Measurements from ENCODE around the gene ADD2.

Gene ADD2

DNA sequence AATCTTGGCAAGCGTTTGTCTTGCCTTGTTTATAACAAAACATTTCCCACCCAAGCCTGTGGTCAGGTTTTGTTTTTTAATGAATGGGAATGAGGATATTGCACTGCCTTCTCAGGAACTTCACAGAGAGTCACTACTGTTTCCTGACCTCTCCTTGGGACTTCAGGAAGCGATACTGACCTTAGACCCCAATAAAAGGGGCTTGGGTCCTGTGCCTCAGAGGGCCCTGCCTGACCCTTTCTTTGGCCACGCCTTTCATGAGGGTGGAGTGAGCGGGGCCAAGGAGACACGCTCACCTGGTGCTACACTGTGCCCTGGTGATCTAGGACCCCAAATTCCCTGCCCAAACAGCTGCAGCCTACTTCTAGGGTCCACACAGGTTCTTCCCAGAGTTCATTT lies 121.6 kb downstream of the ADD2 start:
- TF ChIP-seq ELF4 (IDR thresholded peaks at IDR 0.05) (no peak), ZNF384 (IDR thresholded peaks at IDR 0.05) (no peak), FOXA1 (IDR thresholded peaks at IDR 0.05) (no peak), CTBP1 (IDR thresholded peaks at IDR 0.05; ENCODE audit: borderline replicate concordance) (no peak), NFRKB (IDR thresholded peaks at IDR 0.05) (no peak), SUZ12 (IDR thresholded peaks at IDR 0.05) (no peak), FOXK2 (IDR thresholded peaks at IDR 0.05) (no peak), SP1 (IDR thresholded peaks at IDR 0.05) (no peak), BHLHE40 (IDR thresholded peaks at IDR 0.05; ENCODE audit: borderline replicate concordance) (no peak), ARNT (IDR thresholded peaks at IDR 0.05) (no peak), LEF1 (IDR thresholded peaks at IDR 0.05; ENCODE audit: borderline replicate concordance) (no peak), HDGF (IDR thresholded peaks at IDR 0.05; ENCODE audit: borderline replicate concordance) (no peak), FOXM1 (IDR thresholded peaks at IDR 0.05; ENCODE audit: borderline replicate concordance) (no peak), L3MBTL2 (conservative IDR thresholded peaks at IDR 0.05) (no peak)
- TF ChIP-seq, protein P1, sequence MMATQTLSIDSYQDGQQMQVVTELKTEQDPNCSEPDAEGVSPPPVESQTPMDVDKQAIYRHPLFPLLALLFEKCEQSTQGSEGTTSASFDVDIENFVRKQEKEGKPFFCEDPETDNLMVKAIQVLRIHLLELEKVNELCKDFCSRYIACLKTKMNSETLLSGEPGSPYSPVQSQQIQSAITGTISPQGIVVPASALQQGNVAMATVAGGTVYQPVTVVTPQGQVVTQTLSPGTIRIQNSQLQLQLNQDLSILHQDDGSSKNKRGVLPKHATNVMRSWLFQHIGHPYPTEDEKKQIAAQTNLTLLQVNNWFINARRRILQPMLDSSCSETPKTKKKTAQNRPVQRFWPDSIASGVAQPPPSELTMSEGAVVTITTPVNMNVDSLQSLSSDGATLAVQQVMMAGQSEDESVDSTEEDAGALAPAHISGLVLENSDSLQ (IDR thresholded peaks at IDR 0.05): no peak
- DNase-seq (ENCODE audit: extremely low spot score): no peak
- ChIA-PET CTCF (interaction anchor here (0.7 to 6.7 kb wide), 3 partner anchors 10 to 344 kb away, joined by 3 to 50 read pairs (median 5); no protein-coding TSS in a partner anchor), POLR2A (interaction anchor here (0.9 to 2.2 kb wide), 3 partner anchors 341 to 353 kb away, joined by 3 to 5 read pairs (median 3); partner anchors contain the start of genes FAM136A and SNRPG)

DNA sequence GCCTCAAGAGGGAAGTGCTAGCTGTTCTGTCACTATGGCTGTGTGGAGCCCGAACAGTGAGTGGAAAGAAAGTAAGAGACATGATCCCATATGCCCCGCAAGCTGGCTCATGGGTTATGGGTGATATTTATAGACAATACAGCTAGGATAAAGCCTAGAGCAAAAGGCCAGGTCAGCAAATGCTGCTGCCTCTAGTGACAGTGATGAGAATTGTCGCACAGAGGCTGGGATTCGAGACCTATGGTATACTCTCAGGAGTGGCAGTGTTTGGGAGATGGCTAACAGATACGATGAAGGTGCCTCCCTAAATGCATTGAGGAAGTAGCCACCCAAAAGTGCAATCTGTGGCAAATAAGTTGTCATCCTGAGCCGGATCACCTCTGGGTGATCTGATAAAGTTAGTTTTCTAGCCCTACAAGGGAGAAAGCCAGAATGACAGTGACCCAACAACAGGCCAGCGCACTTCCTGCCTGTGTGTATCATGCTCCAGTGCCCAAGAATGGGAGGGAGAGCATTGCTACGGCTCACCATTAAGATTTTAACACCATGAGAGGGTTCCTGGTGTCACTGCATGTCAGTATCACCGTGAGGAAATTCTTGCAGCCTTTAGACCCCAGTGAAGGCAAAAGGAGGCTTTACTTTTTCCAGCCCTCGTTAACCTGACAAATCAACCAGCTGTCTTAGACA lies 122.1 kb downstream of the ADD2 start:
- TF ChIP-seq SP1 (IDR thresholded peaks at IDR 0.05): no peak
- no peak for TF ChIP-seq SUZ12 (IDR thresholded peaks at IDR 0.05)
- TF ChIP-seq, protein P1 (IDR thresholded peaks at IDR 0.05): no peak
- no peak for TF ChIP-seq ZNF384 (IDR thresholded peaks at IDR 0.05)
- no peak for TF ChIP-seq FOXA1 (IDR thresholded peaks at IDR 0.05)
- TF ChIP-seq FOXM1 (IDR thresholded peaks at IDR 0.05; ENCODE audit: borderline replicate concordance): no peak
- TF ChIP-seq CTBP1 (IDR thresholded peaks at IDR 0.05; ENCODE audit: borderline replicate concordance): no peak
- no peak for TF ChIP-seq TARDBP (IDR thresholded peaks at IDR 0.05)
- no peak for TF ChIP-seq L3MBTL2 (conservative IDR thresholded peaks at IDR 0.05)
- TF ChIP-seq ARNT (IDR thresholded peaks at IDR 0.05): no peak
- no peak for TF ChIP-seq LEF1 (IDR thresholded peaks at IDR 0.05; ENCODE audit: borderline replicate concordance)
- TF ChIP-seq FOXK2 (IDR thresholded peaks at IDR 0.05): no peak
- no peak for TF ChIP-seq BHLHE40 (IDR thresholded peaks at IDR 0.05; ENCODE audit: borderline replicate concordance)
- TF ChIP-seq NFRKB (IDR thresholded peaks at IDR 0.05): no peak
- TF ChIP-seq ELF4 (IDR thresholded peaks at IDR 0.05): no peak
- CTCF ChIA-PET: interaction anchor here (0.9 to 6.7 kb wide), 4 partner anchors 9 to 344 kb away, joined by 3 to 50 read pairs (median 4); partner anchors contain the start of gene FAM136A
- DNase-seq (ENCODE audit: extremely low spot score): peak; percentile 52
- POLR2A ChIA-PET: interaction anchor here (1.6 to 2.2 kb wide), 2 partner anchors 344 to 352 kb away, joined by 3 to 5 read pairs; partner anchors contain the start of genes FAM136A and SNRPG

DNA sequence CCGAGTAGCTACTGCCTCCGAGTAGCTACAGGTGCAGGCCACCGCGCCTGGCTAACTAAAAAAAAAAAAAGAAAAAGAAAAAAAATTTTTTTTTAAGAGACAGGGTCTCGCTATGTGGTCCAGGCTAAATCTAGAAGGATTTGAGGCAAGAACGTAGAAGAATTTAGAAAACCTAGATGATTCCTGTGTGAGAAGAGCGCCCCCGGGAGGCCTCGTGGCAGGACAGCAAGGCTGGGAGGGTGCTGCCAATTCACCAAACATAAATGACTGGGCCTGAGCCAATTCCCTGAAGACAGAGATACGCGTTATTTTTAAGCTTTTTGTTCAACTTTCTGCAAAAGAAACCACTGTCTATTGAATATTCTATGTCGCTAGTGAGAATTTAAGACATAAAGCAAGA lies 124.3 kb downstream of the ADD2 start:
- CTCF ChIA-PET: interaction anchor here (0.7 to 6.7 kb wide), 6 partner anchors 11 to 342 kb away, joined by 3 to 50 read pairs (median 5); partner anchors contain the start of gene FAM136A
- TF ChIP-seq L3MBTL2 (conservative IDR thresholded peaks at IDR 0.05) (no peak), ZNF384 (IDR thresholded peaks at IDR 0.05) (no peak), HDGF (IDR thresholded peaks at IDR 0.05; ENCODE audit: borderline replicate concordance) (no peak), TARDBP (IDR thresholded peaks at IDR 0.05) (no peak), FOXA1 (IDR thresholded peaks at IDR 0.05) (no peak), CTBP1 (IDR thresholded peaks at IDR 0.05; ENCODE audit: borderline replicate concordance) (no peak), SP1 (IDR thresholded peaks at IDR 0.05) (no peak), NFRKB (IDR thresholded peaks at IDR 0.05) (no peak), FOXK2 (IDR thresholded peaks at IDR 0.05) (no peak), FOXM1 (IDR thresholded peaks at IDR 0.05; ENCODE audit: borderline replicate concordance) (no peak)
- DNase-seq (ENCODE audit: extremely low spot score): peak; percentile 64
- POLR2A ChIA-PET: interaction anchor here (1.2 to 1.4 kb wide), 2 partner anchors 24 to 351 kb away, joined by 3 to 4 read pairs; no protein-coding TSS in a partner anchor

DNA sequence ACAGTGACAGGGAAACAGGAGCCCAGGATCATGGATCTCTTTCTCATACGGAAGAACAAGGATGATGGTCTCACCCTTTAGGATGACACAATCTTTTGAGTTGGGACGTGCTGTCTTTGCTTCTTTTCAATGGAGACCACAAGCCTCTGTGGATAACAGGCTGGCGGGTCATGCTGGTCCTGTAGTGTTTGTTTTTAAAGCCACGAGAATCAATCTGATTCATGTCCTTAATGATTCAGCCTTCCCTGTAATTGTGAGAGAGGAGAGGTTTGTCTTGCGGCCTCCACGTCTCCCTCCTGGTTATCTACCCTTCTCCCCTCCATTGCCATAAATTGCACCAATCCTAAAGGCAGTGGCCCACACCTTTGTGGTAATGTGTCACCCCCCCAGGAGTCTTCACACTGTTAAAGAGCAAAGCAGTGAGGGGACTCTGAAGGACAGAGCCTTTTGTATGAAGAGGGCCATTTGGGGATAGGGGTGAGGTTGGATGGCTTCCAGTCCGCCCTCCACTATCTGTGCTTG lies 126.7 kb downstream of the ADD2 start:
- TF ChIP-seq, protein P1 (IDR thresholded peaks at IDR 0.05): no peak
- TF ChIP-seq ELF4 (IDR thresholded peaks at IDR 0.05): no peak
- ChIA-PET POLR2A (no interaction called here), CTCF (no interaction called here)
- no peak for DNase-seq (ENCODE audit: extremely low spot score)

DNA sequence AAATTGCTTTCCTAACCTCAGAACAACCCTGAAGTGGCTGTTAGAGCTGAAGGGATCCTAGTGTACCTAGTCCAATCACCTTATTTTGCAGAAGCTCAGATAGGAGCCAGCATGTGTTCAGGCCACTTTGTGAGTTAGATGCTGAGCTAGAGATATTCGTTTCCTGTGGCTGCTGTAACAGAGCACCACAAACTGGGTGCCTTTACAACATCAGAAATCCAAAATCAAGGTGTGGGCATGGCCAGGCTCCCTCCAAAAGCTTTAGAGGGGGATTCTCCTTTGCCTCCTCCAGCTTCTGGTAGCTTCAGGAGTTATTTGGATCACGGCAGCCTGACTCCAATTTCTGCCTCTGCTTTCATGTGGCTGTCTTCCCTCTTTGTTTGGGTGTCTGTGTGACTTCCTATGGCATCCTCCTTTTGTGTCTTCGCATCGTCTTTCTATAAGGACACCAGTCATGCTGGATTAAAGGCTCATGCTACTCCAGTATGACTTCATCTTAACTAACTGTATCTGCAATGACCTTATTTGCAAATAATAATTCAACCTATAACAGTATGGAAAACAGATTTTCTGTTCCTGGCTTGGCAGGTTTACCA lies 128.1 kb downstream of the ADD2 start:
- TF ChIP-seq ELF4 (IDR thresholded peaks at IDR 0.05) (no peak), ARNT (IDR thresholded peaks at IDR 0.05) (no peak)
- POLR2A ChIA-PET: no interaction called here
- CTCF ChIA-PET: interaction anchor here (0.5 to 1.1 kb wide), 2 partner anchors 7 to 337 kb away, joined by 3 to 5 read pairs; no protein-coding TSS in a partner anchor
- no peak for DNase-seq (ENCODE audit: extremely low spot score)

DNA sequence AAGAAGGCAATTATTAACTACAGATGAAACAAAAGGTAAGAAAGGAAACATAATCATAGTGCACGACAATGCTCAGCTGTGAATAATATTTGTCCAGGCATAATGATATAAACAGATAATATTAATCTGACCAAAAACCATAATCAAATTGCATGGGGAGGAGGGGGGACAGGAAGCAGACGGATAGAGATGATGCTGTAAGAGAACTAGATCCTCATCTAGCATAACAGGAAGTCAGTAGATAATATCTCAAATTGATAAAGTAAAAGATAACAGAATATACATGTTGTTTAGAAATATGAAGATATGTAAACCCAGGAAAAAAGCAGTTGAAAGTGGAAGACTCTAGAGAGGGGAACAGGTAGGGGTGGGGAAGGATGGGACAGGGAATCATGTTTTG lies 129.4 kb downstream of the ADD2 start:
- CTCF ChIA-PET: interaction anchor here (0.7 to 1.1 kb wide), 2 partner anchors 9 to 222 kb away, joined by 3 to 5 read pairs; no protein-coding TSS in a partner anchor
- no peak for DNase-seq (ENCODE audit: extremely low spot score)
- POLR2A ChIA-PET: no interaction called here
- TF ChIP-seq CTBP1 (IDR thresholded peaks at IDR 0.05; ENCODE audit: borderline replicate concordance): no peak
- TF ChIP-seq SUZ12 (IDR thresholded peaks at IDR 0.05): no peak
- no peak for TF ChIP-seq LEF1 (IDR thresholded peaks at IDR 0.05; ENCODE audit: borderline replicate concordance)
- no peak for TF ChIP-seq NFRKB (IDR thresholded peaks at IDR 0.05)
- no peak for TF ChIP-seq FOXK2 (IDR thresholded peaks at IDR 0.05)
- TF ChIP-seq ZNF384 (IDR thresholded peaks at IDR 0.05): no peak
- no peak for TF ChIP-seq FOXA1 (IDR thresholded peaks at IDR 0.05)
- TF ChIP-seq ELF4 (IDR thresholded peaks at IDR 0.05): no peak
- TF ChIP-seq BHLHE40 (IDR thresholded peaks at IDR 0.05; ENCODE audit: borderline replicate concordance): no peak
- TF ChIP-seq TARDBP (IDR thresholded peaks at IDR 0.05): no peak
- no peak for TF ChIP-seq HDGF (IDR thresholded peaks at IDR 0.05; ENCODE audit: borderline replicate concordance)
- TF ChIP-seq SP1 (IDR thresholded peaks at IDR 0.05): no peak
- no peak for TF ChIP-seq ARNT (IDR thresholded peaks at IDR 0.05)
